Left ventricle myocardium inferior (tissue), 1 donor: ENCODE results near the gene UQCRHL. TPM values are rescaled to one million over a fixed set of nuclear protein-coding genes. Genes with fewer than 3 reads are reported as not detected.
A peak's percentile ranks its signal among the peaks of the same experiment; 100 is the strongest.
"Not testable (repeated sequence)": the region's sequence is repeated elsewhere in the genome, so short reads cannot be mapped to it uniquely, and the experiment has no call there.

Source experiments
- DNase-seq: peaks from one replicate; pipeline ENCODE4 v3.0.0-alpha.2; 2020
- H3K27ac ChIP-seq: fragments of 200-600 bp; replicated peaks from 2 replicates; pipeline ENCODE4 v1.8.0; 2021
- H3K27me3 ChIP-seq: fragments of 200-600 bp; 2 replicates; pipeline ENCODE4 v1.8.0; 2021; ENCODE audit warnings: low read depth
- H3K36me3 ChIP-seq: fragments of 200-600 bp; 2 replicates; pipeline ENCODE4 v1.8.0; 2021
- H3K4me1 ChIP-seq: fragments of 200-600 bp; 2 replicates; pipeline ENCODE4 v1.8.0; 2021
- H3K4me3 ChIP-seq: fragments of 200-600 bp; 2 replicates; pipeline ENCODE4 v1.8.0; 2021; ENCODE audit warnings: mild to moderate bottlenecking, moderate library complexity
- H3K9me3 ChIP-seq: fragments of 200-600 bp; replicated peaks from 2 replicates; pipeline ENCODE4 v1.8.0; 2021
- CTCF ChIP-seq: fragments of 200-600 bp; IDR thresholded peaks from 2 replicates; pipeline ENCODE4 v1.8.0; 2021; ENCODE audit warnings: antibody characterized with exemption, mild to moderate bottlenecking, borderline replicate concordance
- intact Hi-C: fragments of 100-400 bp; cut with micrococcal nuclease; formaldehyde crosslinking; loops from one replicate; pipeline ENCODE4 v1.11.0; 2022
- total RNA-seq: library from RNA; stranded (reverse); fragmentation: NEBNext Ultra II Directional; extraction: Animal tissue kit (Norgen Biotek cat#: 25700); gene quantifications from one replicate; pipeline ENCODE4 v1.2.1, GENCODE V29; 2021
- donor health status: DM: no; HTN: yes; CAD: no; lungs with severe emphysema.

Gene UQCRHL
- total RNA-seq, 1 donor from 2014 or later: 6.0 TPM

- intact Hi-C loops: no loop called here
- peaks cover 35% of the 10 kb centered on the region for H3K4me1 ChIP-seq
- peak overlapping the region; percentile 78 for H3K4me3 ChIP-seq
- peak; percentile 54 for DNase-seq
- H3K27ac ChIP-seq: peak overlapping the region; percentile 97
- TF ChIP-seq CTCF: no peak
- H3K27me3 ChIP-seq: no peaks in the 10 kb centered on the region
- H3K9me3 ChIP-seq: no peaks in the 10 kb centered on the region
- H3K36me3 ChIP-seq: no peaks in the 10 kb centered on the region
Measured at GRCh38 chr1:15836772-15837669, 29.6 kb upstream of the UQCRHL start.

GRCh38 chr1:15836511-15836771 is 29.0 kb upstream of the UQCRHL start:
- Histone ChIP-seq H3K27ac (peak overlapping the region; percentile 97), H3K4me3 (peak overlapping the region; percentile 78), H3K4me1 (peaks cover 35% of the 10 kb centered on the region)
- H3K9me3 ChIP-seq, H3K36me3 ChIP-seq, intact Hi-C loops, DNase-seq, H3K27me3 ChIP-seq: not testable (repeated sequence)

- H3K9me3 ChIP-seq: no peaks in the 10 kb centered on the region
- H3K27me3 ChIP-seq: no peaks in the 10 kb centered on the region
- peaks cover 37% of the 10 kb centered on the region for H3K4me1 ChIP-seq
- no peaks in the 10 kb centered on the region for H3K36me3 ChIP-seq
- H3K27ac ChIP-seq: peak overlapping the region; percentile 97
- peak overlapping the region; percentile 78 for H3K4me3 ChIP-seq
- DNase-seq: peak; percentile 100
- no peak for TF ChIP-seq CTCF
- intact Hi-C loops: no loop called here
Measured at GRCh38 chr1:15835741-15836510, 28.5 kb upstream of the UQCRHL start.

GRCh38 chr1:15835205-15835740 is 27.8 kb upstream of the UQCRHL start:
- H3K9me3 ChIP-seq: no peaks in the 10 kb centered on the region
- H3K27me3 ChIP-seq: no peaks in the 10 kb centered on the region
- H3K4me1 ChIP-seq: peaks cover 40% of the 10 kb centered on the region
- H3K27ac ChIP-seq: peak overlapping the region; percentile 97
- intact Hi-C loops: no loop called here
- no peak for DNase-seq
- H3K36me3 ChIP-seq: no peaks in the 10 kb centered on the region
- peak; percentile 2 for TF ChIP-seq CTCF
- H3K4me3 ChIP-seq: peak overlapping the region; percentile 78

GRCh38 chr1:15834406-15835204 is 27.2 kb upstream of the UQCRHL start:
- TF ChIP-seq CTCF: no peak
- peaks cover 40% of the 10 kb centered on the region for H3K4me1 ChIP-seq
- intact Hi-C loops: no loop called here

More at GRCh38 chr1:15834406-15835204, 27.2 kb upstream of the UQCRHL start:
- peak; percentile 91 for DNase-seq
- H3K27me3 ChIP-seq: no peaks in the 10 kb centered on the region
- no peaks in the 10 kb centered on the region for H3K36me3 ChIP-seq
- H3K9me3 ChIP-seq: no peaks in the 10 kb centered on the region
- H3K4me3 ChIP-seq: peak overlapping the region; percentile 78
- peak overlapping the region; percentile 97 for H3K27ac ChIP-seq
